Body of pancreas (tissue), 4 donors: ENCODE results near the gene SLC25A27.

Experiments
- CTCF ChIP-seq, 7 experiments: fragments of 450-650 bp in 4 of 7; fragments of 200-600 bp in 3 of 7; sonication (generic) in 3 of 7; IDR thresholded peaks; one replicate each; pipeline ENCODE4 v1.5.1; 2016 to 2019; ENCODE audit warnings: antibody characterized with exemption in 7 of 7
- POLR2A ChIP-seq, 3 donors: fragments of 450-650 bp; IDR thresholded peaks; one replicate each; pipeline ENCODE4 v1.6.1; 2016; ENCODE audit warnings: antibody characterized with exemption in 3 of 3, mild to moderate bottlenecking in 2 of 3

DNA sequence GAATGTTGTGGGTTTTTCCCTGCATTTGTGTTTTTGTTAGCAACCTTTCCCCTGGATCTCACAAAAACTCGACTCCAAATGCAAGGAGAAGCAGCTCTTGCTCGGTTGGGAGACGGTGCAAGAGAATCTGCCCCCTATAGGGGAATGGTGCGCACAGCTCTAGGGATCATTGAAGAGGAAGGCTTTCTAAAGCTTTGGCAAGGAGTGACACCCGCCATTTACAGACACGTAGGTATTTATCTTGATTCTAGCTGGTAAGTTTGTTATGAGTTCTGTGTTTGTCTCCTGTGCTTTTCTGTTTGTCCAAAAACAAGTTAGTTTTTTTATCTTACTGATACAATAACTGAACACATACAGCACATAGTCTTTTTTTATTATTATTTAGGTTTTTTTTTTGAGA, 3.0 kb downstream of the SLC25A27 start:
- TF ChIP-seq CTCF (IDR thresholded peaks at IDR 0.05), result no peak
- TF ChIP-seq POLR2A (IDR thresholded peaks at IDR 0.05), result no peak
